Measurements from ENCODE around the gene CCDC17. TPM values are rescaled to one million over a fixed set of nuclear protein-coding genes. Genes with fewer than 3 reads are reported as not detected.

CCDC17 gene
- total and polyA plus RNA-seq, 7 donors: 0.69 to 2.1 (median 1.2) TPM

- intact Hi-C loops (cut with DNase I): no loop called here
- Histone ChIP-seq H3K27me3 (ENCODE audit: insufficient read depth in 3 of 3, low read length in 2 of 3) (no peaks in the 10 kb centered on the region), H3K36me3 (ENCODE audit: insufficient read depth in 1 of 2, low read depth in 1 of 2) (peaks cover 0 to 6% of the 10 kb centered on the region in 2 donors), H3K27ac (no peak overlapping the region), H3K4me1 (peaks cover 25% of the 10 kb centered on the region), H3K4me3 (no peak overlapping the region), H3K9me3 (no peaks in the 10 kb centered on the region)
- ATAC-seq (no peak), DNase-seq (no peak)
- TF ChIP-seq CTCF (IDR thresholded peaks at IDR 0.05): no peak
- WGBS, 3 donors: 77 to 80% (median 77%) methylated on average over 4 of the region's 4 CpGs
Measured at GRCh38 chr1:45586769-45587168, 37.1 kb downstream of the CCDC17 start.

- ATAC-seq (no peak), DNase-seq (no peak)
- peak overlapping the region; percentile 81 for H3K4me3 ChIP-seq
- no peaks in the 10 kb centered on the region for H3K36me3 ChIP-seq (ENCODE audit: insufficient read depth in 1 of 2, low read depth in 1 of 2)
- no peaks in the 10 kb centered on the region for H3K9me3 ChIP-seq
- H3K27me3 ChIP-seq (ENCODE audit: insufficient read depth in 3 of 3, low read length in 2 of 3): no peaks in the 10 kb centered on the region
- intact Hi-C loops (cut with DNase I): no loop called here
- no peak overlapping the region for H3K27ac ChIP-seq
- TF ChIP-seq CTCF (IDR thresholded peaks at IDR 0.05): no peak
- peaks cover 22% of the 10 kb centered on the region for H3K4me1 ChIP-seq
- WGBS, 3 donors: 39 to 45% (median 41%) methylated on average over 7 of the region's 7 CpGs
Measured at GRCh38 chr1:45585496-45586075, 38.3 kb downstream of the CCDC17 start.

- TF ChIP-seq CTCF (IDR thresholded peaks at IDR 0.05): no peak
- no peak for DNase-seq
- H3K36me3 ChIP-seq (ENCODE audit: insufficient read depth in 1 of 2, low read depth in 1 of 2): no peaks in the 10 kb centered on the region
- intact Hi-C loops (cut with DNase I): no loop called here
- peak overlapping the region; percentile 90 for H3K27ac ChIP-seq
- H3K4me1 ChIP-seq: peaks cover 22% of the 10 kb centered on the region
- no peaks in the 10 kb centered on the region for H3K27me3 ChIP-seq (ENCODE audit: insufficient read depth in 3 of 3, low read length in 2 of 3)
- 4 to 6% (median 5%) methylated on average over 5 of the region's 5 CpGs for WGBS, 3 donors
- H3K4me3 ChIP-seq: peak overlapping the region; percentile 81
- no peak for ATAC-seq
- no peaks in the 10 kb centered on the region for H3K9me3 ChIP-seq
Measured at GRCh38 chr1:45585110-45585426, 38.8 kb downstream of the CCDC17 start.

- intact Hi-C loops (cut with DNase I): no loop called here
- WGBS, 3 donors: 0% methylated on average over 41 to 59 of the region's 59 CpGs
Measured at GRCh38 chr1:45584351-45585109, 39.3 kb downstream of the CCDC17 start.

More at GRCh38 chr1:45584351-45585109, 39.3 kb downstream of the CCDC17 start:
- H3K9me3 ChIP-seq: no peaks in the 10 kb centered on the region
- no peak for TF ChIP-seq CTCF (IDR thresholded peaks at IDR 0.05)
- peaks cover 22% of the 10 kb centered on the region for H3K4me1 ChIP-seq
- peak overlapping the region; percentile 90 for H3K27ac ChIP-seq
- peak; percentile 69 to 80 (median 76) for ATAC-seq
- DNase-seq: peak; percentile 87 to 92
- no peaks in the 10 kb centered on the region for H3K27me3 ChIP-seq (ENCODE audit: insufficient read depth in 3 of 3, low read length in 2 of 3)
- H3K4me3 ChIP-seq: peak overlapping the region; percentile 81
- H3K36me3 ChIP-seq (ENCODE audit: insufficient read depth in 1 of 2, low read depth in 1 of 2): no peaks in the 10 kb centered on the region

Data from psoas muscle (tissue), 8 donors.